ENCODE results near the gene NUP210L.
"Not testable (repeated sequence)": the region's sequence is repeated elsewhere in the genome, so short reads cannot be mapped to it uniquely, and the experiment has no call there.

The NUP210L gene

GRCh38 chr1:153987621-153988020 lies 167.3 kb downstream of the NUP210L start:
- no peak for DNase-seq

- DNase-seq = peak; percentile 35
Observed at GRCh38 chr1:153985941-153986761, 168.7 kb downstream of the NUP210L start, which contains the start of gene RAB13. TSS of gene RAB13 (minus strand) at chr1:153986339. CDS start at chr1:153986236, 103 bp downstream.

GRCh38 chr1:153985341-153985912 lies 169.4 kb downstream of the NUP210L start:
- peak; percentile 27 for DNase-seq

- DNase-seq = no peak
Observed at GRCh38 chr1:153984123-153984894, 170.6 kb downstream of the NUP210L start.

- DNase-seq = not testable (repeated sequence)
Observed at GRCh38 chr1:153981735-153982134, 173.1 kb downstream of the NUP210L start.

- DNase-seq = not testable (repeated sequence)
Observed at GRCh38 chr1:153979091-153979490, 175.8 kb downstream of the NUP210L start.

GRCh38 chr1:153978274-153978909 lies 176.5 kb downstream of the NUP210L start:
- no peak for DNase-seq

GRCh38 chr1:153977250-153978240 lies 177.3 kb downstream of the NUP210L start, which contains the start of gene JTB:
TSS of gene JTB (minus strand) at chr1:153977674. CDS start at chr1:153977252, 422 bp downstream.
- DNase-seq = peak; percentile 74

GRCh38 chr1:153976819-153977249 lies 178.0 kb downstream of the NUP210L start:
- DNase-seq = no peak

- no peak for DNase-seq
Observed at GRCh38 chr1:153973525-153973924, 181.3 kb downstream of the NUP210L start.

GRCh38 chr1:153973071-153973470 lies 181.8 kb downstream of the NUP210L start:
- no peak for DNase-seq

GRCh38 chr1:153970346-153970745 lies 184.5 kb downstream of the NUP210L start:
- no peak for DNase-seq

- DNase-seq = no peak
Observed at GRCh38 chr1:153968972-153969371, 185.9 kb downstream of the NUP210L start.

- no peak for DNase-seq
Observed at GRCh38 chr1:153968408-153968807, 186.5 kb downstream of the NUP210L start.

- DNase-seq = no peak
Observed at GRCh38 chr1:153968000-153968363, 186.9 kb downstream of the NUP210L start.

GRCh38 chr1:153967107-153967999 lies 187.5 kb downstream of the NUP210L start, which contains the start of gene CREB3L4:
TSS of gene CREB3L4 (plus strand) at chr1:153967902. CDS start at chr1:153968526, 624 bp downstream.
- peak; percentile 72 for DNase-seq

- no peak for DNase-seq
Observed at GRCh38 chr1:153963850-153964331, 191.0 kb downstream of the NUP210L start.

- DNase-seq = peak; percentile 93
Observed at GRCh38 chr1:153963030-153963849, 191.6 kb downstream of the NUP210L start, which contains the start of gene SLC39A1. TSS of gene SLC39A1 (minus strand) at chr1:153963537. CDS start at chr1:153962715, 822 bp downstream.

Data from effector CD8-positive, alpha-beta T cell (primary cell).